Activated B cell treated with CpG ODN at 0.5 μM for 24 hours (primary cell): ENCODE results near the gene PDCD1. TPM values are rescaled to one million over a fixed set of nuclear protein-coding genes. Genes with fewer than 3 reads are reported as not detected.

Source experiments
- ATAC-seq: fragments of 200-7000 bp; cut with Tn5 transposase; one replicate; pipeline ENCODE4 v1.10.0; 2021; ENCODE audit warnings: low read depth, mild to moderate bottlenecking, moderate library complexity
- CTCF ChIA-PET: fragments of 350-600 bp; sonication (Branson Sonifier 250); formaldehyde crosslinking; loops from one replicate; lab custom pipeline; 2021; ENCODE audit warnings: antibody characterized with exemption; lab: Charles Lee
- POLR2A ChIA-PET: fragments of 350-600 bp; sonication (Branson Sonifier 250); formaldehyde crosslinking; loops from one replicate; lab custom pipeline; 2021; ENCODE audit warnings: antibody characterized with exemption; lab: Charles Lee
- DNase-seq: peaks from one replicate; pipeline ENCODE4 v3.0.0; 2022
- H3K27ac Mint-ChIP-seq: one replicate; pipeline ENCODE4 v1.8.0; 2020; ENCODE audit warnings: mixed read lengths
- H3K27me3 Mint-ChIP-seq: one replicate; pipeline ENCODE4 v1.8.0; 2021; ENCODE audit warnings: mixed read lengths
- H3K36me3 Mint-ChIP-seq: one replicate; pipeline ENCODE4 v1.8.0; 2021; ENCODE audit warnings: low read depth, mixed read lengths
- H3K4me1 Mint-ChIP-seq: one replicate; pipeline ENCODE4 v1.8.0; 2021; ENCODE audit warnings: mixed read lengths
- H3K4me3 Mint-ChIP-seq: one replicate; pipeline ENCODE4 v1.8.0; 2020; ENCODE audit warnings: mild to moderate bottlenecking, mixed read lengths
- H3K9me3 Mint-ChIP-seq: one replicate; pipeline ENCODE4 v1.8.0; 2020; ENCODE audit warnings: mixed read lengths
- intact Hi-C: fragments of 100-400 bp; cut with micrococcal nuclease; formaldehyde crosslinking; loops from one replicate; pipeline ENCODE4 v1.15.1; 2024
- total RNA-seq: library from RNA; stranded (reverse); gene quantifications from 2 replicates; pipeline ENCODE4 v1.2.3, GENCODE V29; 2022
- TF ChIP-seq, protein P1 (sequence below): fragments of 200-600 bp; IDR thresholded peaks from one replicate; pipeline ENCODE4 v1.8.0; 2022; ENCODE audit warnings: antibody characterized with exemption, mild to moderate bottlenecking

Gene PDCD1
- total RNA-seq, 1 donor from 2014 or later: 3.5 TPM

DNA sequence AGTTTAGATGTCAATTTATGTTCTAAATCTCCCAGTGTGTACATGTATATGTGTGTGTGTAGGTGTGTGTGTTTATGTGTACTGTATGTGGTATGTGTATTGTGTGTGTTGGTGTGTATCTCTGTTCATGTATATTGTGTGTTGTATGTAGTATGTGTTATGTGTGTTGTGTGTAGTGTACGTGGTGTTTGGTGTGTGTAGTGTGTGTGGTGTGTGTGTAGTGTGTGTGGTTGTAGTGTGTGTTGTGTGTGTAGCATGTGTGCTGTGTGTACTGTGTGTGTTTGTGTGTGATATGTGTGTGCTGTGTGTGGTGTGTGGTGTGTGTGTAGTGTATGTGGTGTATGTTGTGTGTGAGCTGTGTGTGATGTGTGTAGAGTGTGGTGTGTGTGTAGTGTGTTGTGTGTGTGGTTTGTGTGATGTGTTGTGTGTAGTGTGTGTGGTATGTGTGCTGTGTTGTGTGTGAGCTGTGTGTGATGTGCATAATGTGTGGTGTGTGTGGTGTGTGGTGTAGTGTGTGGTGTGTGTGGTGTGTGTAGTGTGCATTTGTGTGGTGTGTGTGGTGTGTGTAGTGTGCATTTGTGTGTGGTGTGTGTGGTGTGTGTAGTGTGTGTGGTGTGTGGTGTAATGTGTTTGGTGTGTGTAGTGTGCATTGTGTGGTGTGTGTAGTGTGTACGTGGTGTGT, 5.6 kb upstream of the PDCD1 start:
- Mint-ChIP-seq H3K4me3 (no peak overlapping the region), H3K36me3 (no peaks in the 10 kb centered on the region), H3K27ac (no peak overlapping the region), H3K4me1 (peaks cover 39% of the 10 kb centered on the region), H3K9me3 (no peaks in the 10 kb centered on the region), H3K27me3 (peaks cover 36% of the 10 kb centered on the region)
- ChIA-PET CTCF (no interaction called here), POLR2A (no interaction called here)
- DNase-seq (no peak), ATAC-seq (no peak)
- TF ChIP-seq, protein P1, sequence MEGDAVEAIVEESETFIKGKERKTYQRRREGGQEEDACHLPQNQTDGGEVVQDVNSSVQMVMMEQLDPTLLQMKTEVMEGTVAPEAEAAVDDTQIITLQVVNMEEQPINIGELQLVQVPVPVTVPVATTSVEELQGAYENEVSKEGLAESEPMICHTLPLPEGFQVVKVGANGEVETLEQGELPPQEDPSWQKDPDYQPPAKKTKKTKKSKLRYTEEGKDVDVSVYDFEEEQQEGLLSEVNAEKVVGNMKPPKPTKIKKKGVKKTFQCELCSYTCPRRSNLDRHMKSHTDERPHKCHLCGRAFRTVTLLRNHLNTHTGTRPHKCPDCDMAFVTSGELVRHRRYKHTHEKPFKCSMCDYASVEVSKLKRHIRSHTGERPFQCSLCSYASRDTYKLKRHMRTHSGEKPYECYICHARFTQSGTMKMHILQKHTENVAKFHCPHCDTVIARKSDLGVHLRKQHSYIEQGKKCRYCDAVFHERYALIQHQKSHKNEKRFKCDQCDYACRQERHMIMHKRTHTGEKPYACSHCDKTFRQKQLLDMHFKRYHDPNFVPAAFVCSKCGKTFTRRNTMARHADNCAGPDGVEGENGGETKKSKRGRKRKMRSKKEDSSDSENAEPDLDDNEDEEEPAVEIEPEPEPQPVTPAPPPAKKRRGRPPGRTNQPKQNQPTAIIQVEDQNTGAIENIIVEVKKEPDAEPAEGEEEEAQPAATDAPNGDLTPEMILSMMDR: no peak
- intact Hi-C loops: no loop called here

DNA sequence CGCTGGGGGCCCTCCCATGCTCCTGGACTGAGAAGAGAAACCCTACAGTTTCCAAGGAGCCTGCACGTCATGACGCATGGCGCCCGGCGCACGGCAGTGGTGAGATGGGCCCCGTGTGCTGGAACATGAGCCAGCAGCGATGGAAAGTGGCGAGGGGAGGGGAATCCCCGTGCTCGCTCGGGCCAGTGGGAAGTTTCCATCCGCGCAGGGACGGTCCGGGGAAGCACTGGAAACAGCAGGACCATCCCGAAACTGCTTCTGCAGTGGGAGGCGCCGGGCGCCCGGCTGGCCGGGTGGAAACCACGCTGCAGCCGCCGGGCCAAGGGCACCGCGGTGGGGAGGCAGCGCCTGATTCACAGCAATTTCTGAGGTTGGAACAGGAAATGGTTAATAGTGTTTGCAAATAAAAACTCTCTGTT, 4.9 kb upstream of the PDCD1 start:
- ChIA-PET CTCF (no interaction called here), POLR2A (no interaction called here)
- intact Hi-C loops: no loop called here
- H3K9me3 Mint-ChIP-seq: no peaks in the 10 kb centered on the region
- TF ChIP-seq, protein P1: no peak
- DNase-seq: no peak
- no peak overlapping the region for H3K4me3 Mint-ChIP-seq
- no peak for ATAC-seq
- peaks cover 36% of the 10 kb centered on the region for H3K27me3 Mint-ChIP-seq
- H3K4me1 Mint-ChIP-seq: peaks cover 42% of the 10 kb centered on the region
- H3K27ac Mint-ChIP-seq: no peak overlapping the region
- H3K36me3 Mint-ChIP-seq: no peaks in the 10 kb centered on the region

DNA sequence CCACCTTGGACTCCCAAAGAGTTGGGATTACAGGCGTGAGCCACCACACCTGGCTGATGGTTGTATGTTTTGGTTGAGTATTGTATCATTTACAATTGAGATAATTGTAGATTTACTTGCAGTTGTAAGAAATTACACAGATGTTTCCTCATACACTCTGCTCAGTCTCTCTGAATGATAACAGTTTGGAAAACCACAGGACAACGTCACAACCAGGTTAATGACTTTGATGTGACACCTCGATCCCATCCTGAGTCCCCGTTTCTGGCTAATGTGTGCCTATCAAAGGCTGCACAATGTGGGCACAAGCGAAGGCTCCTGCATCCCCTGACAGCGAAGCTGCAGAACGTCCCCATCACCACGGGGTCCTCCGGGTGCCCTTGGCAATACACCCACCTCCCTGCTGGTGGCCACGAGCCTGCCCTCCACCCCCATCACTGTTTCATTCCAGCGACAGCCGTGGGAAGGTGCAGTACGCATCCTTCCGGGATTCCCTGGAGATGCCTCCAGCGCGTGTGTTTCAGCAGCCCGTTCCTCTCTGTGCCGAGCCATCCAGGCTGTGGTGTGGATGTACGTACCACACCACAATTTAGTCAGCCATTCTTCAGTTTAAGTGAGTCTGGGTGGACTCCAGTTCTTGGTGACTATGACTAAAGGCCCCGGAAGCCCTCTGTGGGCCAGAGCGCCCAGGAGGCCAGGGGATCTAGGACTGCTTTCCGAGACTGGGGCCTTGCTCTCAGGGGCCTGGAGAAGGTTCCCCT, 4.3 kb upstream of the PDCD1 start:
- H3K27ac Mint-ChIP-seq: no peak overlapping the region
- ChIA-PET CTCF (no interaction called here), POLR2A (no interaction called here)
- H3K27me3 Mint-ChIP-seq: peaks cover 36% of the 10 kb centered on the region
- no peaks in the 10 kb centered on the region for H3K9me3 Mint-ChIP-seq
- TF ChIP-seq, protein P1: no peak
- no peaks in the 10 kb centered on the region for H3K36me3 Mint-ChIP-seq
- peaks cover 44% of the 10 kb centered on the region for H3K4me1 Mint-ChIP-seq
- no peak for ATAC-seq
- H3K4me3 Mint-ChIP-seq: no peak overlapping the region
- intact Hi-C loops: no loop called here
- no peak for DNase-seq

DNA sequence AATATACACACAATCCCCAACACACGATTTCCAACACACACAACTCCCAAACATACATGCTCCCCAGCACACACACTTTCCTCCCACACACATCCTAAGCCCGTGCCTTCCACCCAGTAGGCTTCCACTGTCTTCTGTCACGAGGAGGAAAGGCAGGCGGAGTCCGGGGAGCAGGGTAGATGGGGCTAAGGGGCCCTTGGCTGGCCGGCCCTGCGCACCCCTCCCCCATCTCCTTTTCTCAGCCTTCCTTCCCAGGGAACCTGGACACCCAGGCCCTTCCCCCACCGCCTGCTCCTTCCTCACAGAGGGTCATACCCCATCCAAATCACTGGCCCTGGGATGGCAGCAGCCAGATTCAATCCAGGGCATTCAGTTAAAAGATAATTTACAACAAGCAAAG, 3.4 kb upstream of the PDCD1 start:
- intact Hi-C loops: no loop called here

DNA sequence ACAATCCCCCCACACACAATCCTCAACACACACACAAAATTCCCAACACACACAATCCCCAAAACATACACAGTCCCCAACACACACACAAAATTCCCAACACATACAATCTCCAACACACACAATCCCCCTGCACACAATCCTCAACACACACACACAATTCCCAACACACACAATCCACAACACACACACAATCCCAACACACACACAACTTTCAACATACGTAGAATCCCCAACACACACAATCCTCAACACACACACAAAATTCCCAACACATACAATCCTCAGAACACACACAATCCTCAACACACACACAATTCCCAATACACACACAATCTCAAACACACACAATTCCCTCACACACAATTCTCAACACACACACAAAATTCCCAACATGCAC, 2.6 kb upstream of the PDCD1 start:
- ATAC-seq: no peak
- TF ChIP-seq, protein P1: no peak
- intact Hi-C loops: no loop called here
- POLR2A ChIA-PET: no interaction called here
- H3K27ac Mint-ChIP-seq: no peak overlapping the region
- no peak for DNase-seq
- H3K36me3 Mint-ChIP-seq: no peaks in the 10 kb centered on the region
- CTCF ChIA-PET: no interaction called here
- peaks cover 45% of the 10 kb centered on the region for H3K4me1 Mint-ChIP-seq
- H3K27me3 Mint-ChIP-seq: peaks cover 36% of the 10 kb centered on the region
- H3K4me3 Mint-ChIP-seq: peak overlapping the region; percentile 3
- no peaks in the 10 kb centered on the region for H3K9me3 Mint-ChIP-seq

More for the DNA sequence above, 3.4 kb upstream of the PDCD1 start:
- no peak overlapping the region for H3K4me3 Mint-ChIP-seq
- POLR2A ChIA-PET: no interaction called here
- H3K27ac Mint-ChIP-seq: no peak overlapping the region
- H3K9me3 Mint-ChIP-seq: no peaks in the 10 kb centered on the region
- CTCF ChIA-PET: no interaction called here
- TF ChIP-seq, protein P1: no peak
- DNase-seq (no peak), ATAC-seq (no peak)
- H3K27me3 Mint-ChIP-seq: peaks cover 36% of the 10 kb centered on the region
- H3K36me3 Mint-ChIP-seq: no peaks in the 10 kb centered on the region
- H3K4me1 Mint-ChIP-seq: peaks cover 45% of the 10 kb centered on the region
